GM19467 (cell line): ENCODE measurements around the gene GALNT7.

Experiments used
- ATAC-seq: cut with Tn5 transposase; IDR thresholded peaks from one replicate; pipeline ENCODE4 v1.9.1; 2021; ENCODE audit warnings: mild to moderate bottlenecking, moderate library complexity; ENCODE audit not compliant: unreplicated experiment

The GALNT7 gene

GRCh38 chr4:173259310-173259709 lies 90.7 kb downstream of the GALNT7 start:
- ATAC-seq: no peak

GRCh38 chr4:173261052-173261451 lies 92.4 kb downstream of the GALNT7 start:
- ATAC-seq: no peak

DNA sequence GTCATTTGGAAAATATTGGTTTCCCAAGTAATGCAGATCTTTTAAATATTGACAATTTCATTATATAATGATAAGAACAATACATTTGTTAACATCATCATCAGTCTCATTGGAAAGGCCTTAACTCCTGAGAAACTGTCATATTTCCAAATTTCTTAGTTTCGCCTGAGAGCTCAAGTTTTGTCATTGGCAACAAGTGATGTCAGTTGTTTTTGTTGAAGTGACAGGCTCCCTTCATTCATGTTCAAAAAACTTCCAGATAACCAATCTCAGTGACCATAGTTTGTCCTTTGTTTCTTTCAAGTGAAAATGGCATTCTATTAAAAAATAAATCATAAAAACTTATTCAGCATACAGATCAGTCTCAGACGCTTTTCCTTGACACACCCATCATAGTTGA lies 93.8 kb downstream of the GALNT7 start:
- ATAC-seq: no peak

- ATAC-seq: no peak
Observed at GRCh38 chr4:173264245-173264644, 95.6 kb downstream of the GALNT7 start.

GRCh38 chr4:173264684-173265185 lies 96.1 kb downstream of the GALNT7 start:
- ATAC-seq: peak; percentile 85

DNA sequence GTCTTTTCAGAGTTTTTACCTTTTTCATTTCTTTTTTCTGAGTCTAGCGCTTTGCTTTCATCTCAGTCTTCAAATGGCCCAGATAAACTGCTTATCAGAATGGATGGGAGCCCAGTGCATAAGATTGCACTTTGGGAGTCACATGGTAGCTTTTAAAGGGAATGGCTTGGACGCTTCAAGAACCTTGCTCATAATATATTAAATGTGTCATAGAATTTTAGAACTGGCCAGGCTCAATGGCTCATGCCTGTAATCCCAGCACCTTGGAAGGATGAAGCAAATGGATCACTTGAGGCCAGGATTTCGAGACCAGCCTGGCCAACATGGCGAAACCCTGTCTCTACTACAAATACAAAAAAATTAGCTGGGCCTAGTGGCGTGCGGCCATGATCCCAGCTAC lies 97.1 kb downstream of the GALNT7 start:
- no peak for ATAC-seq

- ATAC-seq: no peak
Observed at GRCh38 chr4:173267711-173268110, 99.1 kb downstream of the GALNT7 start.

- no peak for ATAC-seq
Observed at GRCh38 chr4:173269280-173269679, 100.7 kb downstream of the GALNT7 start.

DNA sequence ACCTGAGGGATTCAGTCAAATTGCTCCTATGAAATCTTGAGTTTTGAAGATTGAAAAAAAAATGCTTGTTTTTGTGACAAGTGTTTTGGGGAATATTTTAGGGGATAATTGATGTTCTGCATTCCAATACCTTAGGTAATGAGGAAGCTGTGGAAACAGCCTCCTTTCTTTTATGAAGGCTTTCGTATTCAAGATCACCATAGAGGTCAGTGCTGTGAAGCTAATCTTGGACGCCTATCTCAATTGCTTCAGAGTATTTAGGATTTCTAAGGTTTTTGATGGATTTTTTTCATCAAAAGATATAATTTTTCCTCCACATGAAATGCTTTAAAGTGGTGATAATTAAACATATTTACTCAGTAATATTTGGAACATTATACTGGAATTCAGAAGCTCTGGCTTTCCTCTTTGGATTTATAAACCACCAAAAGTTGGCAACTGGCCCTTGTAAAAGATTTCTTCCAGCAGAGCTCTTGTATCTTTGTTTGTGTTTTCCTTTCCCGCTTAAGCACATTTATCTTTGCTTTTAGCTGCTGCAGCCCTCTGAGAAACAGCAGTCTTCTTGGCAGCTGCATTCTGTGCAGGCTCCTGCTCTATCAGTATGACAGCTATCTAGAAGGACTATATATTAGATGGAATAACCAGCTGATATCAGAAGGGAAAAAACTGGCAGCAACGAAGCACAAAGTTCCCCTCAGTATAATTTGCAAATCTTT lies 101.9 kb downstream of the GALNT7 start:
- ATAC-seq: no peak

- ATAC-seq: no peak
Observed at GRCh38 chr4:173272314-173272713, 103.7 kb downstream of the GALNT7 start.

- no peak for ATAC-seq
Observed at GRCh38 chr4:173272996-173273395, 104.4 kb downstream of the GALNT7 start.

DNA sequence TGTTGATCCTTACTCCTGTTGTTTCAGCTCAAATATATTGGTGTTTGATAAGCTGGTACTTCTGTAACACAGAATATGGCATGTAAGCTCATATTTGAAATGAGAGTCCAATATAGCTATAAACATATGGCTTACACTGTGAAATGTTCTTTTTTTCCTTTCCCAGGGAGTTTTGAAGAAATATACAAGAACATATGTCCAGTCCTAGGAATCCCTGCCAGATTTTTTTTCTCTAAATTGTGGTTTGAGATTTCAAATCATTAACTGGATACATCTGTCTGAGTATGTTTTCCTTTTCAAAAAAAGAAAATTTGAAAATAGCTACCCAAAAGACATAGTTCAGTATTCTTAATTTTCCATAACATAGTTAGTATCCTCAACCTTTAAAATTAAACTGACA lies 105.3 kb downstream of the GALNT7 start:
- ATAC-seq: no peak

DNA sequence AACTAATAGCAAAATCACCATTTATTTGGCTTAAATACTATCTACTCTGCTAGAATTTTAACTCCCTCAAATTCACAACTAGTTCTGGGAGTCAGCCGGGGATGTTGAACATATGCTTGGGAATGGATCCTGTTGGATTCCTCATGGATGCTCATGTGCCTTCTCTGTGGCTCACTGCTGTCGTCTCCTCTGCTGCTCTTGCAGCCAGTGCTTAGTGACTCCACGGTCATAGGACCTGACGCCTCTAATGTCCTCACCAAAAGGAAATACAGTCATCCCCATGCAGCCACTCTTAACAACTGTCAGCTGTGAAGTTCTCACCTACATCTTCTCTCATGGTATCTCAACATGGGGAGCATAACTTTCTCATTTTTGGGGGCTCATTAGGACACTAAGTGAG lies 106.1 kb downstream of the GALNT7 start:
- ATAC-seq: no peak

DNA sequence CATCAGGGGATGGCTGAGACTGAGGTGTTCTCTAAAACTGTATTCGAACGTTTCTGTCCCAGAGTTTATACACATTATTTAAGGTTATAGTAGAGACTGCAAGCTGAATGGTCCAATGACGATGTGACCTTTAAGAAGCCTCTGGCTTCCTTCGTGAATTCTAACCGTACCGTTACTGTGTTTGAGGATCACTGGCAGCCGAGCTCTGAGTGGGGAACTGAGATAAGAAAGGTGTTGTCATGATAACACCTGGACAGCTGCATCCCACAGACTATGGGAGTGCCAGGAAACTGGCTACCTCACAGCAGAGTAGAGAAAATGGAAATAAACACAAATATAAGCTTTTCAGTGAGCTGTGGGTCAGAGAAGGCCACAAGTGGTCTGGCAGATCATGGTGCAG lies 106.5 kb downstream of the GALNT7 start:
- no peak for ATAC-seq

DNA sequence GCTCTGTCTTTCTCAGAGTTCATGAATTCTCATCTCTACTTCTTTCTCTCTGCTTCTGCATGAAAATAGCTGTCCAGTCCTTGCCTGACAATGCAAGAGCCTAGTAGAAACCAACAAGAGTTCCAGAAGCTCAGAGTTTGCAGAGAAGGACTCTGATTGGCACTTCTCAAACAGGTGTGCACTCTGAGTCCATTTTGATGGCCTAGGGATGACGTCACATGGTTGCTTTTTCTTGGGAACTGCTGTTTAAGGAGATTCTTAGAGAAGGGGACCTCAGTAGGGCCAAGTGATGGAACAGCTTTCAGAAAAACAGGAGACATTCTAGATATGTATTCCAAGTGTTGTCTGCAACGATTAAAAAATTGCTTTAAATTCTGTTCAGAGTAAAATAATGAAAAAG lies 108.7 kb downstream of the GALNT7 start:
- no peak for ATAC-seq

GRCh38 chr4:173280998-173281397 lies 112.4 kb downstream of the GALNT7 start:
- ATAC-seq: no peak

DNA sequence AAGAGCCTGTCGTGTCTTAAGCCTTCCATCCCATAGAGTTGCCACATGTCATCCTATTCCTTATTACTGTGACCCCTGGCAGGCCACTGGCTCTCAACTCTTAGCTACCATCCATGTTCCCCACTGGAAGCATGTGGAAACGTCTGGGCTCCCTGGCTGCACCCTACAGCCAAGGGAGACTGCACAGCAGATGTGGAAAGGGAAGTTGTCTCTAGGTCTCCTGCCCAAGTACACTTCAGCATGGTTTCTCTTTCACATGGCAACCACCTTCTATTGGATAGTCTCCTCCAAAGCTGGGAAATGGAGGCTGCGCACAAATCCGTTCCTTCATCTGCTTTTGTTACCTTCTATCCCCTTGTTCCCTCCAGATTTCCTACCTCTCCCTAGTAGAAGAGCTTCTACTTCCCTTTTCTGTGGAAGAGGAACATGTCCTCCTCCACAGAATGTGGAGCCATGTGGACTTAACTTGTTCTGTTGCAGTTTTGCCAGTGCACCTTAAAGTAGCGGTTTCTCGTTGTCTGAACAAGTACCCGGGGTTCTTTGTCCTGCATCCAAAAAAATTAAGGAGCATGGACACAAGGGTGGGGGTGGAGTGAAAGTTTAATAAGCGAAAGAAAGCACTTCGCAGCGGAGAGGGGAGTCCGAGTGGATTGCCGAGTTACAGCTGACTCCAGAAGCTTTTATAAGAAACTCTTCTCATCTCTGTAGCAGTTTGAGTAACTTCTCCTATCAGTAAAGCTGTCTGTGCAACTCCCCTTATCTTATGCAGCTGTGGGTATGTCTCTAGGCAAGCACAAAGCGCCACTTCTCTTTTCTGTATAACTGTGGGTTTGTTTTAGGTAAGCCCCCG lies 113.0 kb downstream of the GALNT7 start:
- no peak for ATAC-seq

- ATAC-seq: no peak
Observed at GRCh38 chr4:173282256-173282562, 113.6 kb downstream of the GALNT7 start.

- ATAC-seq: no peak
Observed at GRCh38 chr4:173282626-173283025, 114.0 kb downstream of the GALNT7 start.

- no peak for ATAC-seq
Observed at GRCh38 chr4:173284463-173284862, 115.9 kb downstream of the GALNT7 start.

DNA sequence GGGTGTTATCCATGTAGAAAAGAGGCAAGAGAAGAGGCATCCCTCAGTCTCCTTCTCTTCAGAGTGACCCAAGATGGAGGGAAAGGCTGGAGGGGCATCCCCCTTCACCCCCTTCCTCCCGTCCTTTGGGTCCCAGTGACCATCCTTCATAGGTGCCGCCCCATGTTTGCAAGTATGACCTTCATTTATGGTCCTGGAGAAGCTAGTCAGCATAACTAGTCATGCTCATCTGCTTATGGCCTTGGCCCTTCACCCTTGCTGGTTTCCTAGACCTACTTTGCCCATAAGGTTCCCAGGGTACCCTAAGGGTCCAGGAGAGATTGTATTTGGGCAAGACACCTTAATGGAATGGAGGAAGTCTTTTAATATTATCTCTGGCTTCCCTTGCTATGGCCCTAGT lies 118.9 kb downstream of the GALNT7 start:
- ATAC-seq: no peak

- ATAC-seq: peak; percentile 57
Observed at GRCh38 chr4:173288296-173288695, 119.7 kb downstream of the GALNT7 start.
